Astrocyte of the spinal cord (primary cell): Measurements from ENCODE around the gene LRRC27.

Experiments
- DNase-seq: peaks from one replicate; pipeline ENCODE4 v3.0.0; 2011; ENCODE audit warnings: low read depth, low spot score
- H3K4me3 ChIP-seq: 2 replicates; pipeline ENCODE4 v1.5.1; 2011; ENCODE audit warnings: low read depth, mild to moderate bottlenecking, low read length, moderate library complexity
- in situ Hi-C: cut with HindIII; loops from 2 replicates; pipeline ENCODE4 v1.10.0; 2017; ENCODE audit warnings: low sequenced_read_pairs
- TF ChIP-seq, protein P1 (sequence below): IDR thresholded peaks from 2 replicates; pipeline ENCODE4 v1.5.1; 2012; ENCODE audit warnings: low read depth, mild to moderate bottlenecking, low read length, inconsistent platforms

Gene LRRC27

DNA sequence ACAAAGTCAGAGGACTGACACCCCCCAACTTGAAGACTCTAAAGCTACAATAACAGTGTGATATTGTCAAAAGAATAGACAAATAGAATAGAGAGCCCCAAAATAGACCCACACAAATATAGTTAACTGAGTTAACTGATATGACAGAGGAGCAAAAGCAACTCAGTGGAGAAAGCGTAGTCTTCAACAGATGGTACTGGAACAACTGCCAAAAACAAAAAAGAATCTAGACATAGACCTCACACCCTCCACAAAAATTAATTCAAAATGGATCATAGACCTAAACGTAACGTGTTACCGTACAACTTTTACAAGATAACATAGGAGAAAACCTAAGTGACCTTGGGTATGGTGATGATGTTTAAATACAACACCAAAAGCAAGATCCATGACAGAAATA lies 36.4 kb downstream of the LRRC27 start:
- TF ChIP-seq, protein P1, sequence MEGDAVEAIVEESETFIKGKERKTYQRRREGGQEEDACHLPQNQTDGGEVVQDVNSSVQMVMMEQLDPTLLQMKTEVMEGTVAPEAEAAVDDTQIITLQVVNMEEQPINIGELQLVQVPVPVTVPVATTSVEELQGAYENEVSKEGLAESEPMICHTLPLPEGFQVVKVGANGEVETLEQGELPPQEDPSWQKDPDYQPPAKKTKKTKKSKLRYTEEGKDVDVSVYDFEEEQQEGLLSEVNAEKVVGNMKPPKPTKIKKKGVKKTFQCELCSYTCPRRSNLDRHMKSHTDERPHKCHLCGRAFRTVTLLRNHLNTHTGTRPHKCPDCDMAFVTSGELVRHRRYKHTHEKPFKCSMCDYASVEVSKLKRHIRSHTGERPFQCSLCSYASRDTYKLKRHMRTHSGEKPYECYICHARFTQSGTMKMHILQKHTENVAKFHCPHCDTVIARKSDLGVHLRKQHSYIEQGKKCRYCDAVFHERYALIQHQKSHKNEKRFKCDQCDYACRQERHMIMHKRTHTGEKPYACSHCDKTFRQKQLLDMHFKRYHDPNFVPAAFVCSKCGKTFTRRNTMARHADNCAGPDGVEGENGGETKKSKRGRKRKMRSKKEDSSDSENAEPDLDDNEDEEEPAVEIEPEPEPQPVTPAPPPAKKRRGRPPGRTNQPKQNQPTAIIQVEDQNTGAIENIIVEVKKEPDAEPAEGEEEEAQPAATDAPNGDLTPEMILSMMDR: no peak
- in situ Hi-C loops: no loop called here
- DNase-seq: no peak
- H3K4me3 ChIP-seq: no peak overlapping the region

DNA sequence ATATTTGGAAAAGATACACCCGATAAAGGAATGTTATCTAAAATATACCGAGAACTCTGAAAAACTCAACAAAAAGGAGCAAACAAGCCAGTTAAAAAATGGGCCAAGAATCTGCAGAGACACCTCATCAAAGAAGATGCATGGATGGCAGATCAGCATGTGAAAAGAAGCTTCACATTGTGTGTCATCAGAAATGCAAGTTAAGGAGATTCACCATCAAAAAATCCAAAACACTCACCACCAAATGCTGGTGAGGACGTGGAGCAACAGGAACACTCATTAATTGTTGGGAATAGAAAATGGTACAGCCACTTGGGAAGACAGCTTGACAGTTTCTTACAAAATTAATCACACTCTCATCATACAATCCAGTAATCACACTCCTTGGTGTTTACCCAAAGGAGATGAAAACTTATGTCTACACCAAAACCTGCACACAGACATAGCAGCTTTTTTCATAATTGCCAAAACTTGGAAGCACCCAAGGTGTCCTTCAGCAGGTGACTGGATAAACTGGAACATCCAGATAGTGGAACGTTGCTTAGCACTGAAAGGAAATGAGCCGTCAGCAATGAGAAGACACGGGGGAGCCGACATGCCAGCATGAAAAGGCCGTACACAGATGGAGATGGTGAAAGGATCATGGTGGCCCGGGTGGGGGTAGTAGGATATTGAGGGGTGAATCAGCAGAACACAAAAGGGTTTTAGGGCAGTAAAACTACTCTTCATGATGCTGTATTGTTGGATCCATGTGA lies 37.1 kb downstream of the LRRC27 start:
- H3K4me3 ChIP-seq: no peak overlapping the region
- TF ChIP-seq, protein P1: no peak
- DNase-seq: no peak
- in situ Hi-C loops: no loop called here

DNA sequence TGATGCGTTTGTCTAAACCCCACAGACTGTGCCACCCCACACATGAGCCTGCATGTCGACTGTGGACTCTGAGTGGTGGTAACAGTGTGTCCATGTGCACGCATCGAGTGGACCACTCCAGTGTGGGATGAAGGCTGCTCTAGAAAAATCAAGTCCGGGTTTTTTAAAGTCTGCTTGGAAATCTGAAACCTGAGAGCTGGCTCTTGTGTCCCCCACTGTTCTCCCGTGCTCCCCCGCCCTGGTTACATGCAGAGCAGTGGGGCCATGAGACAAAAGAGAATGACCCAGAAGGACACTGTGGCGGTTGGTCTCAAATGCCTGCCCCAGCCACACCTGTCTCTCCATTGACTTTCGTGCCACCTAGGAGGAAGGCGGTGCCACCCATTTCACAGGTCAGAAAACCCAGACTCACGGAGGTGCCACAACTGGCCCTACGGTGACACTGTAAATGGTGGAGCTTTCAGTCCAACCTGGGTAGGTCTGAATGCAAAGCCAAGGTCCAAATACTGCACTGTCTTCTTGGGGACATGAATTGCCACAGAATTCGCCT lies 37.7 kb downstream of the LRRC27 start:
- no peak overlapping the region for H3K4me3 ChIP-seq
- TF ChIP-seq, protein P1: no peak
- in situ Hi-C loops: no loop called here
- DNase-seq: no peak

DNA sequence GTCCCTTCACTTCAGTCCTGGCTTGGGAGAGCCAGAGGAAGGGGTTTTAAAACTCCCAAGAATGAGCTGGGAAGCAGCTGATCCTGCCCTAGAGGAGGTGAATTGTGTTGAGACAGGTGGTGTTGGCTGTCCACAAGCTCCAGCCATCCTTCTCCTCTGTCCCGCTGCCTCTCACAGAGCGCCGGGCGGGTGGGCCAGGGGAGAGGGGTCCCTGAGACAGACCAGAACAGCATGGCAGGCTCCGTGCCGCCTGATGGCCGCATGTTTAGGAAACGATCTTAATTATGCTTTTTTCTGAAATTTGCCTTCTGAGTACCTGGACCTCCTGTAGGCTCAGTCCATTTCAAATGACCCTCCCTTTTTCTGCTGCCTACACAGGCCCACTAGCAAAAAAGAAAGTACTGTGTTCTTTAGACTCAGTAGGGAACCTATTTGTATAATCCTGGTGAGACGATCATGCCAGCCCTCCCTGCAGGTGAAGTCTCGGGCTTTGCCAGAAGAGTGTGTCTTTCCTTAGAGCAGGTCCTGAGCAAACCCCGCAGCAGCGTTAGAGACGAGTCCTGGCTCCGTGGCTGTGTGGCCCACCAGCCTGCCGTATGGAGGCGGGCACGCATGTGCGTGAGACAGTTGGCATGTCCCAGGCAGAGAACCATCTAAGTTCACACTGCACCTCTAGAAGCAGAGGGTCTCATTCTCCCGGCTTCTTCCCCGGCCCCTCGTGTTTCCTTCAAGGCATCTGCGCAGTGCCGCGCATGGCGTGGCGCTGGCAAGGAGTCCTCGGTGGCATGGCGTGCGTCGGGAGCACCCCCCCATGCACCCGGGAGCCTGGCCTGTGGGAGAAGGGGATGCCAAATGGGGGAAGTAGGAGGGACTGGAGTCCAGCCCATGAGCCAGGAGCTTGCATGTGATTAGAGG lies 38.7 kb downstream of the LRRC27 start:
- in situ Hi-C loops: no loop called here
- TF ChIP-seq, protein P1: no peak
- DNase-seq: no peak
- no peak overlapping the region for H3K4me3 ChIP-seq

DNA sequence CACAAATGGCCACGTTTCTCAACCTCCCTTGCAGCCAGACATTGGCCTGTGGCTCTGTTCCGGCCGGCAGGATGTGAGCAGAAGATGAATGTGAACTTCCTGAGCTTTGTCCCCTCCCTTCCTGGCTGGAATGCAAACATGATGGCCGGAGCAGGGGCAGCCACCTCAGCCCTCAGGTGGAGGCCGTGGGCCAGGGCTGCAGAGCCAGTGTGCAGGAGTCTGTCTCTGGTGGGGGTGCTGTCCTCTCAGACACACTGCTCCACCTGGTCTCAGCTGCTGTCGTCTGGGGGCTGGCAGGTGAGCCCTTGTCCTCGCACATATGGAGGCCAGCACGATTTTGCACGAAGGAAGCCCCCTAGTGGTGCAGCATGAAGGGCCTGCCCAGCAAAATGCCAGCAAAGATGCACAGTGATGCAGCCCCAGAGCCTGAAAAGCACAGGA lies 39.7 kb downstream of the LRRC27 start:
- TF ChIP-seq, protein P1: peak; percentile 52
- in situ Hi-C loops: no loop called here
- DNase-seq: no peak
- no peak overlapping the region for H3K4me3 ChIP-seq

DNA sequence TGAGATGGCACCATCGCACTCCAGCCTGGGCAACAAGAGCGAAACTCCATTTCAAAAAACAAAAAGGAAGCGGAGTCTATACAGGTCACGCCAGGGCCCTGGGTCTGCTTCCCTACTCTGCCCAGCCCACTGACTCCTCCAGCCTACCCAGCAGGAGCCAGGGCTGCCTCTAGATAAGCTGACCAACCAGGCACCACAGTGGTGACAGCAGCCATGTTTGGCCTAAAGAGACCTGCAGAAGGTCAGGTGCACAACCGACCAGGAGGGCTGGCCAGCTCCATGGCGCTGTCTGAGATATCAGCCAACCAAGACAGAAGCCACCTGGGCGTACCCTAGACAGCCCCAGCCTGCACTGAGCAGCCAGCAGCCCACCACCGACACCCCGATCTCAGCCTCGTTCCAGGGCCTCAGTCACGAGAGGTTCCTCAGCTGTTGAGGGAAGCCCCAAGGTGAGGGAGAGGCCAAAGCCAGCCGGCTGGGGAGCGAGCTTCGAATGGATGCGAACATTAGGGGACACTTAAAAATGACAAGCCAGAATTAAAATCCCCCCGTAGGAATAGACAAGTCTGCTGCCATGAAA lies 40.6 kb downstream of the LRRC27 start:
- no peak overlapping the region for H3K4me3 ChIP-seq
- in situ Hi-C loops: no loop called here
- no peak for DNase-seq
- TF ChIP-seq, protein P1: no peak
